HCT116 (cell line): ENCODE measurements around the gene CKMT2. TPM values are rescaled to one million over a fixed set of nuclear protein-coding genes. Genes with fewer than 3 reads are reported as not detected.

Source experiments
- ATAC-seq: fragments of 200-7000 bp; cut with Tn5 transposase; 2 replicates; pipeline ENCODE4 v1.9.1; 2020; ENCODE audit warnings: mild to moderate bottlenecking, moderate library complexity
- Bru-seq: library from RNA; stranded (reverse); fragments of 400-500 nt; gene quantifications from one replicate; lab custom pipeline; 2021; lab: Mats Ljungman, UMichigan
- BruChase-seq, 2 experiments: library from RNA; stranded (reverse); fragments of 400-500 nt; gene quantifications; one replicate each; lab custom pipeline; 2021; lab: Mats Ljungman, UMichigan
- BruUV-seq: library from RNA; stranded (reverse); fragments of 400-500 nt; replicated peaks from 2 replicates; lab custom pipeline; 2021; lab: Mats Ljungman, UMichigan
- CTCF ChIA-PET: fragments of 300-600 bp; sonication (Branson Sonifier 250); formaldehyde crosslinking; loops from one replicate; lab custom pipeline; 2021; ENCODE audit warnings: antibody characterized with exemption; lab: Charles Lee
- POLR2A ChIA-PET: fragments of 300-600, 350-600 bp; sonication (Branson Sonifier 250); formaldehyde crosslinking; loops from one replicate; lab custom pipeline; 2021; ENCODE audit warnings: antibody characterized with exemption; lab: Charles Lee
- RAD21 ChIA-PET, 2 experiments: fragments of 300-600 bp; sonication (Branson Sonifier 250); formaldehyde crosslinking; loops; one replicate each; lab custom pipeline; 2023; ENCODE audit warnings: low total read pairs in 2 of 2; ENCODE audit not compliant: uncharacterized antibody in 2 of 2, unreplicated experiment in 2 of 2, low non-redundant PET in 1 of 2; lab: Charles Lee
- DNase-seq: peaks from one replicate; pipeline ENCODE4 v3.0.0-alpha.2; 2010; ENCODE audit warnings: low read depth, low spot score
- H2AFZ ChIP-seq: fragments of 200-600 bp; shearing (Covaris generic), sonication (generic); 2 replicates; pipeline ENCODE4 v1.6.1; 2017; ENCODE audit warnings: low read depth, mixed run types, mixed read lengths, antibody characterized with exemption, low read length; ENCODE audit not compliant: poor library complexity, severe bottlenecking
- H3K27ac ChIP-seq: 2 replicates; pipeline ENCODE4 v1.5.1; 2012; ENCODE audit warnings: low read depth, low read length
- H3K27me3 ChIP-seq: fragments of 200-600 bp; sonication (generic); 2 replicates; pipeline ENCODE4 v1.6.1; 2016; ENCODE audit warnings: mixed run types, low read length, mixed read lengths; ENCODE audit not compliant: insufficient read depth
- H3K36me3 ChIP-seq, 2 experiments: fragments of 200-500 bp in 1 of 2; fragments of 200-600 bp in 1 of 2; sonication (Bioruptor generic) in 1 of 2; sonication (generic) in 1 of 2; 2 replicates each; pipeline versions ENCODE4 v1.5.1 to v1.6.1; 2014 to 2016; ENCODE audit warnings: low read length in 2 of 2, inconsistent platforms in 1 of 2, mixed read lengths in 1 of 2, mixed run types in 1 of 2; ENCODE audit not compliant: insufficient read depth in 2 of 2, control insufficient read depth in 1 of 2
- H3K4me1 ChIP-seq, 2 experiments: fragments of 200-600 bp in 1 of 2; sonication (generic) in 1 of 2; 2 replicates each; pipeline versions ENCODE4 v1.5.1 to v1.6.1; 2012 to 2017; ENCODE audit warnings: low read length in 2 of 2, inconsistent platforms in 1 of 2, mild to moderate bottlenecking in 1 of 2, mixed read lengths in 1 of 2, mixed run types in 1 of 2, moderate library complexity in 1 of 2; ENCODE audit not compliant: insufficient read depth in 2 of 2, control insufficient read depth in 1 of 2
- H3K4me2 ChIP-seq: fragments of 200-600 bp; sonication (generic); 2 replicates; pipeline ENCODE4 v1.6.1; 2017; ENCODE audit warnings: mixed run types, low read length, mixed read lengths
- H3K4me3 ChIP-seq, 2 experiments: fragments of 200-600 bp in 1 of 2; sonication (generic) in 1 of 2; replicated peaks in 1 of 2; 2 replicates each; pipeline ENCODE4 v1.5.1; 2011 to 2016; ENCODE audit warnings: low read length in 2 of 2, control low read depth in 1 of 2, low read depth in 1 of 2, mild to moderate bottlenecking in 1 of 2, mixed read lengths in 1 of 2, mixed run types in 1 of 2
- H3K79me2 ChIP-seq: fragments of 200-600 bp; sonication (generic); 2 replicates; pipeline ENCODE4 v1.6.1; 2017; ENCODE audit warnings: mild to moderate bottlenecking, mixed run types, low read length, moderate library complexity, mixed read lengths; ENCODE audit not compliant: insufficient read depth
- H3K9ac ChIP-seq: fragments of 200-600 bp; sonication (generic); 2 replicates; pipeline ENCODE4 v1.6.1; 2016; ENCODE audit warnings: low read length, mixed read lengths
- H3K9me2 ChIP-seq: fragments of 200-600 bp; sonication (generic), shearing (Covaris generic); 2 replicates; pipeline ENCODE4 v1.6.1; 2017; ENCODE audit warnings: mixed run types, mild to moderate bottlenecking, moderate library complexity; ENCODE audit not compliant: insufficient read depth
- H3K9me3 ChIP-seq, 2 experiments: fragments of 200-500 bp in 1 of 2; fragments of 200-600 bp in 1 of 2; sonication (Bioruptor generic) in 1 of 2; sonication (generic) in 1 of 2; 2 replicates each; pipeline ENCODE4 v1.6.1; 2014 to 2017; ENCODE audit warnings: low read length in 2 of 2, mixed read lengths in 2 of 2, inconsistent platforms in 1 of 2, low read depth in 1 of 2, mild to moderate bottlenecking in 1 of 2, mixed run types in 1 of 2, moderate library complexity in 1 of 2; ENCODE audit not compliant: control insufficient read depth in 1 of 2, insufficient read depth in 1 of 2
- H4K20me1 ChIP-seq: fragments of 200-600 bp; sonication (generic), shearing (Covaris generic); 2 replicates; pipeline ENCODE4 v1.6.1; 2017; ENCODE audit warnings: mixed run types, mild to moderate bottlenecking, moderate library complexity; ENCODE audit not compliant: insufficient read depth
- CBX3 ChIP-seq: IDR thresholded peaks from 2 replicates; pipeline ENCODE4 v1.6.1; 2012; ENCODE audit warnings: low read depth
- CEBPB ChIP-seq: IDR thresholded peaks from 2 replicates; pipeline ENCODE4 v1.6.1; 2012; ENCODE audit warnings: low read depth
- ELF1 ChIP-seq: IDR thresholded peaks from 2 replicates; pipeline ENCODE4 v1.6.1; 2012; ENCODE audit warnings: low read depth, borderline replicate concordance
- FOSL1 ChIP-seq: IDR thresholded peaks from 2 replicates; pipeline ENCODE4 v1.6.1; 2012; ENCODE audit warnings: low read depth
- RAD21 ChIP-seq: IDR thresholded peaks from 2 replicates; pipeline ENCODE4 v1.6.1; 2012; ENCODE audit warnings: low read depth, mild to moderate bottlenecking
- SIN3A ChIP-seq: IDR thresholded peaks from 2 replicates; pipeline ENCODE4 v1.6.1; 2012; ENCODE audit warnings: low read depth
- ZNF274 ChIP-seq: fragments of 200-500 bp; sonication (Bioruptor generic); IDR thresholded peaks from 2 replicates; pipeline ENCODE4 v1.6.1; 2014; ENCODE audit warnings: mild to moderate bottlenecking, low read depth, low read length, inconsistent platforms
- intact Hi-C: fragments of 100-400 bp; cut with micrococcal nuclease; formaldehyde crosslinking; loops from 2 replicates; pipeline ENCODE4 v1.10.0; 2022
- long read RNA-seq: library from polyadenylated mRNA; unstranded; transcript quantifications from one replicate; pipeline ENCODE4 v2.0.0, GENCODE V29; 2021; ENCODE audit not compliant: unreplicated experiment
- polyA plus RNA-seq: library from polyadenylated mRNA; unstranded; fragments of >200 nt; gene quantifications from 2 replicates; pipeline ENCODE4 v1.2.1, GENCODE V29; 2012; ENCODE audit warnings: missing spikeins
- total RNA-seq: library from RNA; stranded (reverse); gene quantifications from one replicate; pipeline ENCODE4 v1.2.1, GENCODE V29; 2021; ENCODE audit not compliant: unreplicated experiment
- TF ChIP-seq, protein P1 (sequence below): IDR thresholded peaks from 2 replicates; pipeline ENCODE4 v1.6.1; 2012

CKMT2 gene
- total RNA-seq (not detected), Bru-seq, nascent RNA (percentile 3 among the genes with signal in this experiment), BruChase-seq, experiment 1, labeled RNA remaining after a 6-hour chase (percentile 12 among the genes with signal in this experiment), BruChase-seq, experiment 2, labeled RNA remaining after a 2-hour chase (percentile 7 among the genes with signal in this experiment)
- polyA plus RNA-seq: 0.12 and 0.29 TPM in 2 replicates
- long read RNA-seq, partial matches to known transcripts: 0 of 2 reads
- long read RNA-seq, other reads (novel, unspliced or antisense): 2 of 2 reads

DNA sequence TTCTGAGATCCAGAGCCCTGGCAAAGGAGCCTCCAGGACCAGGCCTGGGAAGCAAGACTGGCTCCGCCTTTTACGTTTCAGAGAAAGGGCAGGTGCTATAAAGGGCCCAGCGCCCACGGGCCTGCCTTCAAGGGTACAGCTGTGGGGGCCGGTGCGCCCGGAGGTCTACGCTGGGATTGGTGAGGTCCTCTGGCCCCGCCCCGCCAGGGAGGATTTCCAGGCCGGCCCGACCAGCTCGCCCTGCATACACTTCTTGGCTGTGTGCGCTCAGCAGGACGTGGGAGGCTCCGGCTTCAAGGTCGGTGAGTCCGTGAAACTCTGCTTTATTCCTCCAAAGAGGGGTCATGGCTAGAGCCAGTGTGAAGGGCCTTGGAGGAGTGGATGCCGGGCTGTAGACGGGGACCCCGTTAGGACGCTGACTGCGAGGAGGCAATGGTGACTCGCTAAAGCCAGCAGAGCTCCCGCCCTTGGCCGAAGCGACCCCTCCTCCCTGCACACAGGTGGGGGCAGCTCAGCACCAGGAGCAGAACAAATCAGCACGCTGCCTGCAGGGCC lies at the start of gene CKMT2:
Gene CKMT2 (plus strand): TSS at position 243 of the 555 bp plus-strand sequence. CDS start 17,811 bp downstream, outside the sequence.
- no peaks in the 10 kb centered on the region for H3K79me2 ChIP-seq
- ChIA-PET POLR2A (no interaction called here), RAD21 (interaction anchor here in 1 of 2 experiments (0.7 kb wide), 1 partner anchor 360 kb away, joined by 3 read pairs; no protein-coding TSS in a partner anchor), CTCF (no interaction called here)
- BruUV-seq: no TSS peak
- no peak for ATAC-seq
- no peaks in the 10 kb centered on the region for H4K20me1 ChIP-seq
- H3K9me2 ChIP-seq: no peaks in the 10 kb centered on the region
- H3K9ac ChIP-seq: no peak within 1 kb of the TSS
- H3K9me3 ChIP-seq: no peaks in the 10 kb centered on the region
- no peak within 1 kb of the TSS for H3K27ac ChIP-seq
- H3K4me1 ChIP-seq: no peaks in the 10 kb centered on the region
- no peak within 1 kb of the TSS for H3K4me3 ChIP-seq
- no peak within 1 kb of the TSS for H2AFZ ChIP-seq
- no peaks in the 10 kb centered on the region for H3K27me3 ChIP-seq
- no peak for DNase-seq
- H3K4me2 ChIP-seq: no peak within 1 kb of the TSS
- 0 out of 4 replicates have a peak, but pooled peaks cover 0 to 2% of the 10 kb centered on the region in 2 experiments for H3K36me3 ChIP-seq
- intact Hi-C loops: no loop called here
- TF ChIP-seq, protein P1, sequence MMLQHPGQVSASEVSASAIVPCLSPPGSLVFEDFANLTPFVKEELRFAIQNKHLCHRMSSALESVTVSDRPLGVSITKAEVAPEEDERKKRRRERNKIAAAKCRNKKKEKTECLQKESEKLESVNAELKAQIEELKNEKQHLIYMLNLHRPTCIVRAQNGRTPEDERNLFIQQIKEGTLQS: no peak
- TF ChIP-seq RAD21: no peak
- TF ChIP-seq CBX3: no peak
- TF ChIP-seq CEBPB: no peak
- no peak for TF ChIP-seq FOSL1
- TF ChIP-seq ELF1: no peak
- no peak for TF ChIP-seq SIN3A
- no peak for TF ChIP-seq ZNF274
